ENCODE data around the gene GFPT1.
A peak's percentile ranks its signal among the peaks of the same experiment; 100 is the strongest.
"Not testable (repeated sequence)": the region's sequence is repeated elsewhere in the genome, so short reads cannot be mapped to it uniquely, and the experiment has no call there.

The GFPT1 gene

DNA sequence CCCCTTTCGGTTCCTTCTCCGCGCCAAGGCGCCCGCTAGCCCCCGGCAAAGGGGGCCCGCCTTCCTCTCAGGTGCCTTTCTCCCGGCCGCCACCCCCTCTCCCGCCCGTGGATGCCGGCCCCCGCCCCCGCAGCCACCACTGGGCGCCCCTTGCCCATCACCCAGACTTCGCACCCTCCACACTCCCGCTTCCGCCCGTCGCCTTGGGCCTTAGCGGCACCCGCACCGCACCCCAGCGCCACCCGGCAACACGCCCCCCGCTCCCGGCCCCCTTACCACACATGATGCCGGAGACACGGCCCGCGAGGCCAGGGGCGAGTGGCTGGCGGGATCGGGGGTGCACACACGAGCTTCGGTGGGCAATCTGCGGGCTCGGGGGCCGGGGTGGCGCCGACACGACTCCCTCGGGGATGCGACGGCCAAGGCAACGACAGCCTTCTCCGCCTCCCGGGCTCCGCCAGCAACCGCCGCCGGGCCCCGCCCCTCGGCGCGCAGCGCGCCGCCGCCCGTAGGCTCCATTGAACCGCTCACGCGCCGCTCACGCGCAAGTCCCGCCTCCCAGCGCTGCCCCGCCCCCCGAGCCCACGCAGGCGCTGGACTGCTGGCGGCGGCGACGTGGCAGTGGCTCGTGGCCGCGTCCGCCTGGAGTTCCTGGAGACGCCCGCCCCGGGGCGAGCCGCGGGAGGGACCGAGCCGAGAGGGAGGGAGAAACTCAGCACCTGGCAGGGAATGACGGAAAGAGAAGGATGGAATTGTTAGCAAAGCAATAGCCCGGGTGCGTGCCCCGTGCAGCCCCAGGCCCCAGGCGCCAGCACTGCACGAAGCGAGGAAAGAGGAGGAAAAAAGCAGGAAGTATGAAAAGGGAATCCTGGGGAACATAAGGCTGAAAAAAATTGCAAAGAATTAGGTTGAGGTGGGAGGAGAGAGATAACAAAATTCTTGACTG, at the start of gene GFPT1:
Gene GFPT1 (minus strand): TSS at position 439 of the 946 bp plus-strand sequence. CDS start 156 bp downstream, at position 283.
- Mint-ChIP-seq H3K27me3 (no peaks in the 10 kb centered on the region), H3K9me3 (no peaks in the 10 kb centered on the region), H3K27ac (peak within 1 kb of the TSS; percentile 96 to 97), H3K4me3 (peak within 1 kb of the TSS; percentile 86 to 92), H3K4me1 (peaks cover 32% of the 10 kb centered on the region)
- DNase-seq: peak; percentile 90 to 94
- ATAC-seq: peak; percentile 96

- no peak for ATAC-seq
- Mint-ChIP-seq H3K27ac (peak overlapping the region; percentile 97 to 98), H3K27me3 (no peaks in the 10 kb centered on the region), H3K4me3 (peak overlapping the region; percentile 80 to 96), H3K9me3 (peaks cover 12 to 15% of the 10 kb centered on the region in 2 donors), H3K4me1 (peaks cover 38% of the 10 kb centered on the region)
- DNase-seq: peak in 1 of 2 donors; percentile 12
Observed at GRCh38 chr2:69436596-69436937, 49.5 kb upstream of the GFPT1 start.

DNA sequence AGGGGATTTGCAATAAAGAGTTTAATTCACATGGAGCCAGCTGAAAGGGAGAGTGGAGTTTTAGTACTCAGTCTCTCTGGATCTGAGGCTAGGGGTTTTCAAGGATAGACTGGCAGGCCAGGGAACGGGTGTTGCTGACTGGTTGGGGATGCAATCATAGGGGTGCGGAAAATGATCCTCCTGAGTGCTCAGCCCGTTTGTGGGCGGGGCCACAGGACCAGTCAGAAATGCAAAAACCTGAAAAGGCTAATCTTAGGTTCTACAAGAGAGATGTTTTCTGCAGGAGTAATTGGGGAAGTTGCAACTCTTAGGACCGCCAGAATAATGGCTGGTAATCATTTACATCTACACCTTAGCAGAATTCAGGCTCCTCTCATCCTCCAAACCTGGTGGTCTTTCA, 47.7 kb upstream of the GFPT1 start:
- no peaks in the 10 kb centered on the region for H3K27me3 Mint-ChIP-seq
- peak overlapping the region; percentile 42 to 60 for H3K4me3 Mint-ChIP-seq
- no peak overlapping the region for H3K27ac Mint-ChIP-seq
- peaks cover 38% of the 10 kb centered on the region for H3K4me1 Mint-ChIP-seq
- DNase-seq: no peak
- peaks cover 12 to 13% of the 10 kb centered on the region in 2 donors for H3K9me3 Mint-ChIP-seq
- no peak for ATAC-seq

DNA sequence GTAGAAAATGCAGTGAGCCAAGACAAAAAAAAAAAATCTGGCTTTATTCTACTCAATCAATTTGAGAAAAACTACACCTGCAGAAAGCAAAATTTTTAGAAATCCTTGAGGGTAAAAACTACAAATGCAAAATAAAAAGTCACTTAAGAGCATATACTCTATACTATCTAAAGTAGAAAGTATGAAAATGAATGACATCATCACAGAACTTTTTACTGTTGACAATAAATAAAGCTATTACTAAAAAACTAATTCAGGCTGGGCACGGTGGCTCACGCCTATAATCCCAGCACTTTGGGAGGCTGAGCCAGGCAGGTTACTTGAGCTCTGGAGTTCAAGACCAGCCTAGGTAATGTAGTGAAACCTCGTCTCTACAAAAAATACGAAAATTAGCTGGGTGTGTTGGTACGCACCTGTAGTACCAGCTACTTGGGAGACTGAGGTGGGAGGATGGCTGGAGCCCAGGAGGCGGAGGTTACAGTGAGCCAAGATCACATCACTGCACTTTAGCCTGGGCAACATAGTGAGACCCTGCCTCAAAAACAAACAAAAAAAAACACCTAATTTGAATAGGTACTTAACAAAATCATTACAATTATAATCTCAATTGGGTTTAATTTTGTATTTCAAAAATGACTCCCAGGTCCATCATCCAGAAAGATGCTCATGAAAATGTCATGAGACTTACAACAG, 42.6 kb upstream of the GFPT1 start:
- Mint-ChIP-seq H3K27ac (no peak overlapping the region), H3K9me3 (no peaks in the 10 kb centered on the region), H3K27me3 (no peaks in the 10 kb centered on the region), H3K4me1 (peaks cover 5% of the 10 kb centered on the region), H3K4me3 (no peak overlapping the region)
- ATAC-seq (no peak), DNase-seq (no peak)

DNA sequence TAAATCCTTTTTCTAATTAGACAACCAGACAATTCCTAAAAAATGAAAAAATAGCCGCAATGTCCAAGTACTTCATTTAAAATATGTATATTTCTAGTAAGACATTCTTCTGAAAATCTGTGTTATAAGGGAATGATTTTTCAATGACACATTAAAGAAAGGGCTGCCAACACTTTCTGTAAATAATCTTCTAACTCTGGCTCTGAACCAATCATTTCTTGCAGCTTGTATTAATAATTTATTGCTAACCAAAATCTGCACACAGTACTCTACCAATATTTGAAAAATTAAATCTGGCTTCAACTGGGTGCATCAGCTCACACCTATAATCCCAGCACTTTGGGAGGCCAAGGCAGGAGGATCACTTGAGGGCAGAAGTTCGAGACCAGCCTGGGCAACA, 42.0 kb upstream of the GFPT1 start:
- Mint-ChIP-seq H3K27me3 (no peaks in the 10 kb centered on the region), H3K4me3 (no peak overlapping the region), H3K9me3 (no peaks in the 10 kb centered on the region), H3K4me1 (no peaks in the 10 kb centered on the region), H3K27ac (no peak overlapping the region)
- no peak for ATAC-seq
- DNase-seq: no peak

DNA sequence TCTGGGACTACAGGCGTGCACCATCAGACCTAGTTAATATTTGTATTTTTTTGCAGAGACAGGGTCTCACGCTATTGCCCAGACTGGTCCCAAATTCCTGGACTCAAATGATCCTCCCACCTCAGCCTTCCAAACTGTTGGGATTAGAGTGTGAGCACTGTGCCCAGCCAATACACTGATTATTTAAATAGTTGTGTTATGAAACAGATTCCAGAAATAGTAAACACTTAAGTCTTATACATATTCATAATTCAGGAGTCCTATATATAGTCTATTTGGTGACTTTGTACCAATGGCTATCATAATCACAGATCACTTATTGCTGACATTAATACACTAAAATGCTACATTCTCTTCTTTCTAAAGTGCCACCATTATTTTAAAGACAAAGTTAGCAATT, 37.4 kb upstream of the GFPT1 start:
- no peaks in the 10 kb centered on the region for H3K27me3 Mint-ChIP-seq
- DNase-seq (no peak), ATAC-seq (no peak)
- peaks cover 15% of the 10 kb centered on the region for H3K4me1 Mint-ChIP-seq
- no peak overlapping the region for H3K4me3 Mint-ChIP-seq
- no peaks in the 10 kb centered on the region for H3K9me3 Mint-ChIP-seq
- H3K27ac Mint-ChIP-seq: no peak overlapping the region

DNA sequence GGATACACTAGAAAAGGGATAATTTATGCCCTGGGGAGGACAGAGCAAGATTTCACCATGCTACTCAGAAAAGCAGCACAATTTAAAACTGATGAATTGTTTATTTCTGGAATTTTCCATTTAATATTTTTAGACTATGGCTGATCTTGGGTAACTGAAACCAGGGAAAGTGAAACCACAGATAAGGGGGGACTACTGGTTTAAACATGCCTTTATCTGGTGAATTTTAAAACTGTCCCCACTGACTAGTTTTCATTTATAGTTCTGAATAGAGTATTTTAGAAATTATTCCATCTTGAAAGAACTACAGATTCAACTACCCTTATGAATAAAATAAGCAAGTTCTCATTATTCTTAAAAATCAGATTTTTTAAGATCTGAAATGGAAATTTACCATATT, 35.2 kb upstream of the GFPT1 start:
- no peak for ATAC-seq
- Mint-ChIP-seq H3K27me3 (no peaks in the 10 kb centered on the region), H3K4me3 (no peak overlapping the region), H3K27ac (peak overlapping the region in 1 of 2 donors; percentile 65), H3K9me3 (no peaks in the 10 kb centered on the region), H3K4me1 (peaks cover 15% of the 10 kb centered on the region)
- no peak for DNase-seq

GRCh38 chr2:69419111-69419510, 32.1 kb upstream of the GFPT1 start:
- H3K9me3 Mint-ChIP-seq, ATAC-seq, DNase-seq, H3K4me3 Mint-ChIP-seq, H3K27me3 Mint-ChIP-seq: not testable (repeated sequence)
- Mint-ChIP-seq H3K27ac (peak overlapping the region in 1 of 2 donors; percentile 77), H3K4me1 (peaks cover 15% of the 10 kb centered on the region)

GRCh38 chr2:69416147-69416546, 29.1 kb upstream of the GFPT1 start:
- no peaks in the 10 kb centered on the region for H3K9me3 Mint-ChIP-seq
- no peaks in the 10 kb centered on the region for H3K27me3 Mint-ChIP-seq

GRCh38 chr2:69411120-69411519, 24.1 kb upstream of the GFPT1 start:
- Mint-ChIP-seq H3K4me3 (no peak overlapping the region), H3K9me3 (no peaks in the 10 kb centered on the region), H3K27ac (no peak overlapping the region), H3K4me1 (peaks cover 9% of the 10 kb centered on the region), H3K27me3 (no peaks in the 10 kb centered on the region)
- no peak for DNase-seq
- ATAC-seq: no peak

More at GRCh38 chr2:69416147-69416546, 29.1 kb upstream of the GFPT1 start:
- Mint-ChIP-seq H3K4me1 (no peaks in the 10 kb centered on the region), H3K4me3 (no peak overlapping the region), H3K27ac (no peak overlapping the region)
- no peak for ATAC-seq
- no peak for DNase-seq

GRCh38 chr2:69405306-69405705, 18.3 kb upstream of the GFPT1 start:
- H3K27me3 Mint-ChIP-seq: no peaks in the 10 kb centered on the region
- no peaks in the 10 kb centered on the region for H3K9me3 Mint-ChIP-seq
- DNase-seq: no peak
- H3K4me1 Mint-ChIP-seq: peaks cover 9% of the 10 kb centered on the region
- H3K4me3 Mint-ChIP-seq: no peak overlapping the region
- ATAC-seq: no peak
- no peak overlapping the region for H3K27ac Mint-ChIP-seq

DNA sequence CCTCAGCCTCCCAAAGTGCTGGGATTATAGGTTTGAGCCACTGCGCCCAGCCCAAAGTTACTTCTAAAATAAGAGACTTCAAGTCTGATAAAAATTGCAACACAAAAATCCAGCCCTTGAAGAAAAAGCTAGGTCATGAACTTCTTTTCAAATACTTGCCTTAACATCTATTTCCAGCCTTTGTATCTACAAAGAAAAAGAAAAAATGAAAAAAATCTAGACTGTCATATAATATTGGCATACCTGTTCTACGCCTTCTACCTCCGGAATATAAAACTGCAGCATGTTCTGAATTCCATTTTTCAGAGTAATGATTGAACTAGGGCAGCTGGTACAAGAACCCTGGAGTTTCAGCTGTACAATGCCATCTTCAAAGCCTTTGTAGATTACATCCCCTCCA, 13.1 kb upstream of the GFPT1 start:
- H3K27ac Mint-ChIP-seq: no peak overlapping the region
- H3K9me3 Mint-ChIP-seq: no peaks in the 10 kb centered on the region
- no peaks in the 10 kb centered on the region for H3K4me1 Mint-ChIP-seq
- H3K27me3 Mint-ChIP-seq: no peaks in the 10 kb centered on the region
- no peak overlapping the region for H3K4me3 Mint-ChIP-seq
- ATAC-seq (no peak), DNase-seq (no peak)

DNA sequence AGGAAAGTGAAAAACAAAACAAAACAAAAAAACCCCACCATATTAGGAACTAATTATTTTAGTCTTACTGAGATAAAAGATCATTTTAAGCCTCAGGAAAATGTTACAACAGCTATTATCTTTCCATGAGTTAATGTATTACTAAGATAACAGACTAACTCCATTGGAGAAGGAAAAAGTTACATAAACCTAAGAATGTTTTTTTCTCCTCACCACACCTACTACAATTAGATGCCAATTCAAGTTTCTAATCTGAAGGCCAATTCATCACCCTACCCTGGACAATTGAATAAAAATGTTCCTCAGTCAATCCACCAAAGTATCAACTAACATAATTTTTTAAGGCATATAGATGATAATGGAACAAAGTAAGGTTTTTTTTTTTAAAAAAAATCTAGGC, 10.2 kb upstream of the GFPT1 start:
- Mint-ChIP-seq H3K4me1 (no peaks in the 10 kb centered on the region), H3K9me3 (no peaks in the 10 kb centered on the region), H3K27ac (no peak overlapping the region), H3K27me3 (no peaks in the 10 kb centered on the region), H3K4me3 (no peak overlapping the region)
- ATAC-seq (no peak), DNase-seq (no peak)

DNA sequence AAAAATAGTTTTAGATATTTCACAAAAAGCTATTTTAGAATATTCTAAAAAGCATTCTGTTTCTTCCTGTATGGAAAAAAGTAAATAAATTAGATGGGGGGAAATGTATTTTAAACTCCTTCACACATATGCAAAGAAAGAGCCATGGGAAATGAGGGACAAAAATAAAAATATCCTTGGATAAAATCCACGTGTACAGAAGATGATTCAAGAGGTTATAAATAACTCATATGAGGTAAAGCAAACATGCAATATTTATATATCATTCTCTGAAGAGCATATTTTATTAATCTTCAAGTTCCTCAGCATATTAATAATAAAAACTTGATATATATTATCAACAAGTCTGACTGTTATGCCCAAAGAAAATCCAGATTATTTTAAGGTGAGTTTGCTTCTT, 8.8 kb upstream of the GFPT1 start:
- H3K27ac Mint-ChIP-seq: no peak overlapping the region
- H3K4me1 Mint-ChIP-seq: no peaks in the 10 kb centered on the region
- no peak overlapping the region for H3K4me3 Mint-ChIP-seq
- DNase-seq (no peak), ATAC-seq (no peak)
- H3K9me3 Mint-ChIP-seq: no peaks in the 10 kb centered on the region
- no peaks in the 10 kb centered on the region for H3K27me3 Mint-ChIP-seq

DNA sequence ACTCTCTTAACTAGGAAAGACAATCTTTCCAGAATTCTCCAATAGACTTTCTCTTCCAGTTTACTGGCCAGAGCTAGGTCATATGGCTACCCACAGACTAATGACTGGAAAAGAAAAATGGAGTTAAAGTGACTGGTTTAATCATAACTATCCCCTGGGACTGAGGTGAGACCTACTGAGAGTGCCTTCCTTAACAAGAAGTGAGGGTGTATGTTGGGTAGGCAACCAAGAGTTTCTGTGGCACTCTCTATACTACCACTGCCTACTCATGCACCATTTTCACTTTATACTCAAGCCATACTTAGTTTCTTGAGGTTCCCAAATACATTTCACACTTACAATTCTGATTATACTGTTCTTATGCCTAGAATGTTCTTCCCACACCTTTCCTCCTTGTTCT, 6.9 kb upstream of the GFPT1 start:
- ATAC-seq: no peak
- Mint-ChIP-seq H3K27ac (no peak overlapping the region), H3K4me3 (no peak overlapping the region), H3K9me3 (no peaks in the 10 kb centered on the region), H3K27me3 (no peaks in the 10 kb centered on the region), H3K4me1 (no peaks in the 10 kb centered on the region)
- no peak for DNase-seq

DNA sequence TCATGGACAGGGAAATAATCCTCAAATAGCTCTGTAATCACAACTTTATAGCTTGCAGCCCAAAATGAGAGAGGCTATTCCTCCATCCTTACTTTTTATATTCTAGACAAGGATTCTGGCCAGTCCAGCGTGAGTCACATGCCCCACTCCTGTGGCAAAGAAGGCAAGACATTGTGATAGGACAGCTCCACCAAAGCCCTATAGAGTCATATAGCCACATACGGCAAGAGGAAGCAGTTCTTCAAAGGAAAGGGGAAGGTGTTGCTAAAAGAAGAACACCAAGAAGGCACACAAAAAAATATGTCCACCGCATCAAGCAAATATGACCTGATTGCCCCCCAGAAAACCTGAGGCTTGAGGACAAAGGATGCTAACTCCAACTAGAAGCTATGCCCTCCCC, 3.4 kb upstream of the GFPT1 start:
- Mint-ChIP-seq H3K27me3 (no peaks in the 10 kb centered on the region), H3K4me3 (no peak overlapping the region), H3K4me1 (peaks cover 20% of the 10 kb centered on the region), H3K9me3 (no peaks in the 10 kb centered on the region), H3K27ac (no peak overlapping the region)
- ATAC-seq (no peak), DNase-seq (no peak)
